Endodermal cell (in vitro differentiated cells): ENCODE measurements around the gene ROR1. TPM values are rescaled to one million over a fixed set of nuclear protein-coding genes. Genes with fewer than 3 reads are reported as not detected.

Experiments
- DNase-seq: peaks from one replicate; pipeline ENCODE4 v3.0.0-alpha.2; 2017
- H3K27ac ChIP-seq: 2 replicates; pipeline ENCODE4 v1.5.1; 2013; ENCODE audit warnings: mild to moderate bottlenecking, low read depth, low read length, moderate library complexity
- H3K27me3 ChIP-seq: 2 replicates; pipeline ENCODE4 v1.6.1; 2013; ENCODE audit warnings: mild to moderate bottlenecking, low read length, moderate library complexity; ENCODE audit not compliant: insufficient read depth, control insufficient read depth, poor library complexity, severe bottlenecking
- H3K36me3 ChIP-seq: 2 replicates; pipeline ENCODE4 v1.7.0; 2013; ENCODE audit warnings: mild to moderate bottlenecking, low read length, moderate library complexity; ENCODE audit not compliant: control insufficient read depth, insufficient read depth
- H3K4me1 ChIP-seq: one replicate; pipeline ENCODE4 v1.7.0; 2013; ENCODE audit warnings: low read length; ENCODE audit not compliant: control insufficient read depth, insufficient read depth
- H3K4me3 ChIP-seq: 2 replicates; pipeline ENCODE4 v1.5.1; 2013; ENCODE audit warnings: mild to moderate bottlenecking, low read length, moderate library complexity
- H3K9ac ChIP-seq: 2 replicates; pipeline ENCODE4 v1.6.1; 2013; ENCODE audit warnings: mild to moderate bottlenecking, low read length, moderate library complexity; ENCODE audit not compliant: poor library complexity, severe bottlenecking; ENCODE audit errors: extremely low read depth
- H3K9me3 ChIP-seq: 2 replicates; pipeline ENCODE4 v1.6.1; 2013; ENCODE audit warnings: mild to moderate bottlenecking, low read length, moderate library complexity; ENCODE audit not compliant: control insufficient read depth
- H3K27ac Mint-ChIP-seq: 2 replicates; pipeline ENCODE4 v1.8.0; 2020; ENCODE audit warnings: mixed read lengths
- H3K27me3 Mint-ChIP-seq: 2 replicates; pipeline ENCODE4 v1.8.0; 2021; ENCODE audit warnings: mild to moderate bottlenecking, mixed read lengths; ENCODE audit not compliant: insufficient read depth
- H3K36me3 Mint-ChIP-seq: 2 replicates; pipeline ENCODE4 v1.8.0; 2020; ENCODE audit warnings: low read depth, mixed read lengths
- H3K4me1 Mint-ChIP-seq: 2 replicates; pipeline ENCODE4 v1.8.0; 2020; ENCODE audit warnings: mixed read lengths
- H3K4me3 Mint-ChIP-seq: 2 replicates; pipeline ENCODE4 v1.8.0; 2020; ENCODE audit warnings: mild to moderate bottlenecking, moderate library complexity, mixed read lengths
- H3K9me3 Mint-ChIP-seq: 2 replicates; pipeline ENCODE4 v1.8.0; 2020; ENCODE audit warnings: mild to moderate bottlenecking, mixed read lengths
- CTCF ChIP-seq: fragments of 200-600 bp; sonication (generic); conservative IDR thresholded peaks from 2 replicates; pipeline ENCODE4 v1.5.0; 2021; ENCODE audit warnings: antibody characterized with exemption, mild to moderate bottlenecking
- WGBS, 2 experiments: methylation state at CpG; one replicate each; pipeline versions ENCODE4 v1.1.5 to v1.1.7; 2013; ENCODE audit warnings: missing lambda C conversion rate in 2 of 2, mixed read lengths in 1 of 2; ENCODE audit not compliant: insufficient coverage in 1 of 2, insufficient read length in 1 of 2; 5-methylcytosine and 5-hydroxymethylcytosine counted together
- total RNA-seq, 2 donors: library from RNA; stranded (reverse); fragmentation: NEBNext Ultra II Directional in 1 of 2; extraction: Animal tissue kit (Norgen Biotek cat#: 25700) in 1 of 2; gene quantifications; 2 replicates in 1 of 2; 3 replicates in 1 of 2; pipeline ENCODE4 v1.2.1, GENCODE V29; 2021

Gene ROR1
- total RNA-seq, 2 donors from 2014 or later = 77.4 to 77.9 TPM

GRCh38 chr1:63863145-63863544, 89.3 kb downstream of the ROR1 start:
- Mint-ChIP-seq H3K9me3 (no peaks in the 10 kb centered on the region), H3K36me3 (peaks cover 2% of the 10 kb centered on the region), H3K27ac (no peak overlapping the region), H3K27me3 (no peaks in the 10 kb centered on the region), H3K4me3 (no peak overlapping the region), H3K4me1 (peaks cover 27% of the 10 kb centered on the region)
- DNase-seq = no peak
- TF ChIP-seq CTCF = no peak
- Histone ChIP-seq H3K4me1 (no peaks in the 10 kb centered on the region), H3K27me3 (no peaks in the 10 kb centered on the region), H3K9me3 (no peaks in the 10 kb centered on the region), H3K9ac (no peak overlapping the region), H3K36me3 (no peaks in the 10 kb centered on the region), H3K27ac (no peak overlapping the region), H3K4me3 (no peak overlapping the region)
- WGBS, 2 experiments = 90 to 94% methylated on average over 2 to 3 of the region's 3 CpGs

GRCh38 chr1:63864224-63864641, 90.4 kb downstream of the ROR1 start:
- DNase-seq = no peak
- Mint-ChIP-seq H3K36me3 (peaks cover 2% of the 10 kb centered on the region), H3K4me1 (peaks cover 23% of the 10 kb centered on the region), H3K9me3 (no peaks in the 10 kb centered on the region), H3K27ac (no peak overlapping the region), H3K27me3 (no peaks in the 10 kb centered on the region), H3K4me3 (no peak overlapping the region)
- Histone ChIP-seq H3K4me3 (no peak overlapping the region), H3K27ac (no peak overlapping the region), H3K36me3 (no peaks in the 10 kb centered on the region), H3K27me3 (no peaks in the 10 kb centered on the region), H3K9ac (no peak overlapping the region), H3K9me3 (no peaks in the 10 kb centered on the region), H3K4me1 (peaks cover 2% of the 10 kb centered on the region)
- TF ChIP-seq CTCF = no peak
- WGBS, 2 experiments = 87 to 100% methylated on average over 1 to 4 of the region's 4 CpGs

GRCh38 chr1:63865561-63865960, 91.7 kb downstream of the ROR1 start:
- TF ChIP-seq CTCF = no peak
- Histone ChIP-seq H3K27me3 (no peaks in the 10 kb centered on the region), H3K36me3 (no peaks in the 10 kb centered on the region), H3K9me3 (no peaks in the 10 kb centered on the region), H3K4me3 (no peak overlapping the region), H3K27ac (peak overlapping the region; percentile 0), H3K4me1 (peaks cover 2% of the 10 kb centered on the region), H3K9ac (no peak overlapping the region)
- Mint-ChIP-seq H3K4me1 (peaks cover 26% of the 10 kb centered on the region), H3K36me3 (peaks cover 4% of the 10 kb centered on the region), H3K9me3 (no peaks in the 10 kb centered on the region), H3K4me3 (no peak overlapping the region), H3K27ac (no peak overlapping the region), H3K27me3 (no peaks in the 10 kb centered on the region)
- 93 to 100% methylated on average over 3 to 4 of the region's 4 CpGs for WGBS, 2 experiments
- no peak for DNase-seq
